ENCODE data around the gene TRPC4AP. TPM values are rescaled to one million over a fixed set of nuclear protein-coding genes. Genes with fewer than 3 reads are reported as not detected.
A peak's percentile ranks its signal among the peaks of the same experiment; 100 is the strongest.
"Not testable (repeated sequence)": the region's sequence is repeated elsewhere in the genome, so short reads cannot be mapped to it uniquely, and the experiment has no call there.

Gene TRPC4AP
- total RNA-seq, 1 donor from 2014 or later: 30.7 TPM

- peak overlapping the region; percentile 64 for H3K27ac ChIP-seq (replicated peaks)
- H3K36me3 ChIP-seq: peaks cover 57% of the 10 kb centered on the region
- DNase-seq: no peak
- intact Hi-C loops (cut with micrococcal nuclease): loop anchor here (10.0 kb wide), 1 partner anchor 69 kb away; no protein-coding TSS in a partner anchor
- no peaks in the 10 kb centered on the region for H3K9me3 ChIP-seq (replicated peaks)
- H3K4me1 ChIP-seq: peaks cover 28% of the 10 kb centered on the region
- H3K4me3 ChIP-seq: no peak overlapping the region
- TF ChIP-seq, protein P1, sequence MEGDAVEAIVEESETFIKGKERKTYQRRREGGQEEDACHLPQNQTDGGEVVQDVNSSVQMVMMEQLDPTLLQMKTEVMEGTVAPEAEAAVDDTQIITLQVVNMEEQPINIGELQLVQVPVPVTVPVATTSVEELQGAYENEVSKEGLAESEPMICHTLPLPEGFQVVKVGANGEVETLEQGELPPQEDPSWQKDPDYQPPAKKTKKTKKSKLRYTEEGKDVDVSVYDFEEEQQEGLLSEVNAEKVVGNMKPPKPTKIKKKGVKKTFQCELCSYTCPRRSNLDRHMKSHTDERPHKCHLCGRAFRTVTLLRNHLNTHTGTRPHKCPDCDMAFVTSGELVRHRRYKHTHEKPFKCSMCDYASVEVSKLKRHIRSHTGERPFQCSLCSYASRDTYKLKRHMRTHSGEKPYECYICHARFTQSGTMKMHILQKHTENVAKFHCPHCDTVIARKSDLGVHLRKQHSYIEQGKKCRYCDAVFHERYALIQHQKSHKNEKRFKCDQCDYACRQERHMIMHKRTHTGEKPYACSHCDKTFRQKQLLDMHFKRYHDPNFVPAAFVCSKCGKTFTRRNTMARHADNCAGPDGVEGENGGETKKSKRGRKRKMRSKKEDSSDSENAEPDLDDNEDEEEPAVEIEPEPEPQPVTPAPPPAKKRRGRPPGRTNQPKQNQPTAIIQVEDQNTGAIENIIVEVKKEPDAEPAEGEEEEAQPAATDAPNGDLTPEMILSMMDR (IDR thresholded peaks at IDR 0.05; ENCODE audit: borderline replicate concordance): no peak
- no peaks in the 10 kb centered on the region for H3K27me3 ChIP-seq (ENCODE audit: low read depth)
These were observed 23.0 kb upstream of the TRPC4AP start for GRCh38 chr20:35115606-35116005.

- Histone ChIP-seq H3K36me3 (peaks cover 30% of the 10 kb centered on the region), H3K4me1 (peaks cover 20% of the 10 kb centered on the region)
- intact Hi-C loops (cut with micrococcal nuclease): loop anchor here (10.0 kb wide), 1 partner anchor 73 kb away; no protein-coding TSS in a partner anchor
These were observed 19.7 kb upstream of the TRPC4AP start for GRCh38 chr20:35112276-35112675.

GRCh38 chr20:35111141-35111888 lies 18.7 kb upstream of the TRPC4AP start:
- no peak for DNase-seq
- Histone ChIP-seq H3K9me3 (replicated peaks) (no peaks in the 10 kb centered on the region), H3K27me3 (ENCODE audit: low read depth) (no peaks in the 10 kb centered on the region), H3K27ac (replicated peaks) (peak overlapping the region; percentile 53), H3K36me3 (peaks cover 21% of the 10 kb centered on the region), H3K4me1 (peaks cover 17% of the 10 kb centered on the region), H3K4me3 (no peak overlapping the region)
- intact Hi-C loops (cut with micrococcal nuclease): loop anchor here (10.0 kb wide), 1 partner anchor 73 kb away; no protein-coding TSS in a partner anchor
- TF ChIP-seq, protein P1 (IDR thresholded peaks at IDR 0.05; ENCODE audit: borderline replicate concordance): no peak

More at GRCh38 chr20:35112276-35112675, 19.7 kb upstream of the TRPC4AP start:
- H3K4me3 ChIP-seq; DNase-seq; H3K9me3 ChIP-seq (replicated peaks); H3K27me3 ChIP-seq (ENCODE audit: low read depth); H3K27ac ChIP-seq (replicated peaks): not testable (repeated sequence)

DNA sequence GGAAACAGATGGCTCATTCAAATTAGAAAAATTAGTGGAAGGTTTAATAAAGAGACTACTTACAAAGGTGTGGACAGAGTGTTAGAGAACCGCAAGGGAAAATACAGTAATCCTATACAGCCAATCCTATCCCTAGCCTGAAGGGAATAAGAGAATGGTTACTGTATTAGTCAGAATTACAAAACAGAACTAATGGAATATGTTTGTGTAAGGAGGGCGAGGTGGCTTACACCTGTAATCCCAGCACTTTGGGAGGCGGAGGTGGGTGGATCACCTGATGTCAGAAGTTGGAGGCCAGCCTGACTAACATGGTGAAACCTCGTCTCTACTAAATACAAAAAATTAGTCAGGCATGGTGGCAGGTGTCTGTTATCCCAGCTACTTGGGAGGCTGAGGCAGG lies 16.3 kb upstream of the TRPC4AP start:
- peaks cover 12% of the 10 kb centered on the region for H3K4me1 ChIP-seq
- H3K27ac ChIP-seq (replicated peaks): no peak overlapping the region
- H3K27me3 ChIP-seq (ENCODE audit: low read depth): no peaks in the 10 kb centered on the region
- intact Hi-C loops (cut with micrococcal nuclease): no loop called here
- H3K9me3 ChIP-seq (replicated peaks): no peaks in the 10 kb centered on the region
- no peak overlapping the region for H3K4me3 ChIP-seq
- TF ChIP-seq, protein P1 (IDR thresholded peaks at IDR 0.05; ENCODE audit: borderline replicate concordance): no peak
- peaks cover under 1% of the 10 kb centered on the region for H3K36me3 ChIP-seq
- DNase-seq: no peak

- H3K4me3 ChIP-seq: no peak overlapping the region
- intact Hi-C loops (cut with micrococcal nuclease): no loop called here
- no peak overlapping the region for H3K27ac ChIP-seq (replicated peaks)
- H3K36me3 ChIP-seq: no peaks in the 10 kb centered on the region
- no peak for DNase-seq
- H3K9me3 ChIP-seq (replicated peaks): no peaks in the 10 kb centered on the region
- TF ChIP-seq, protein P1 (IDR thresholded peaks at IDR 0.05; ENCODE audit: borderline replicate concordance): no peak
- H3K4me1 ChIP-seq: peaks cover 11% of the 10 kb centered on the region
- H3K27me3 ChIP-seq (ENCODE audit: low read depth): no peaks in the 10 kb centered on the region
These were observed 14.3 kb upstream of the TRPC4AP start for GRCh38 chr20:35106827-35107380.
